Measurements from ENCODE around the gene FSCN2. TPM values are rescaled to one million over a fixed set of nuclear protein-coding genes. Genes with fewer than 3 reads are reported as not detected.

FSCN2 gene
- total RNA-seq, 2 experiments from 2014 or later = 1.6 to 6.7 TPM

GRCh38 chr17:81508639-81509206 lies 19.5 kb upstream of the FSCN2 start:
- Histone ChIP-seq H3K9me3 (ENCODE audit: low read length) (no peaks in the 10 kb centered on the region), H3K4me3 (ENCODE audit: low read depth, low read length, poor library complexity, severe bottlenecking) (peak overlapping the region; percentile 90), H4K20me1 (ENCODE audit: insufficient read depth, low read length) (peaks cover 34% of the 10 kb centered on the region)

GRCh38 chr17:81509207-81509971 lies 18.8 kb upstream of the FSCN2 start:
- H2AFZ ChIP-seq (ENCODE audit: low read length) = no peak overlapping the region
- peak; percentile 44 for DNase-seq (ENCODE audit: low spot score)
- no TSS peak for BruUV-seq (replicated peaks)
- intact Hi-C loops (cut with micrococcal nuclease; ENCODE audit: unreplicated experiment) = no loop called here
- peaks cover 30% of the 10 kb centered on the region for H3K4me1 ChIP-seq (ENCODE audit: insufficient read depth, low read length, poor library complexity, severe bottlenecking)
- no peak overlapping the region for H3K27ac ChIP-seq (ENCODE audit: low read depth, low read length, poor library complexity, severe bottlenecking)
- peaks cover 34% of the 10 kb centered on the region for H4K20me1 ChIP-seq (ENCODE audit: insufficient read depth, low read length)
- H3K9me2 ChIP-seq (ENCODE audit: insufficient read depth, low read length) = no peaks in the 10 kb centered on the region
- H3K79me2 ChIP-seq (ENCODE audit: insufficient read depth, low read depth, low read length) = peaks cover 33% of the 10 kb centered on the region
- ChIA-PET CTCF (ENCODE audit: unreplicated experiment) (no interaction called here), POLR2A (interaction anchor here (1.4 to 1.7 kb wide), 2 partner anchors 9 to 19 kb away, joined by 5 to 7 read pairs; no protein-coding TSS in a partner anchor)
- peak overlapping the region; percentile 90 for H3K4me3 ChIP-seq (ENCODE audit: low read depth, low read length, poor library complexity, severe bottlenecking)
- peak overlapping the region; percentile 97 for H3K4me2 ChIP-seq (ENCODE audit: low read length)
- H3K9me3 ChIP-seq (ENCODE audit: low read length) = no peaks in the 10 kb centered on the region
- no peak for TF ChIP-seq EZH2phosphoT487 (IDR thresholded peaks at IDR 0.05; ENCODE audit: borderline replicate concordance, low read depth, low read length)
- TF ChIP-seq CTCF (conservative IDR thresholded peaks at IDR 0.05; ENCODE audit: low read length) = no peak
- peaks cover 42% of the 10 kb centered on the region for H3K36me3 ChIP-seq (ENCODE audit: insufficient read depth, low read length)

More at GRCh38 chr17:81508639-81509206, 19.5 kb upstream of the FSCN2 start:
- peak overlapping the region; percentile 97 for H3K4me2 ChIP-seq (ENCODE audit: low read length)
- H3K9me2 ChIP-seq (ENCODE audit: insufficient read depth, low read length) = no peaks in the 10 kb centered on the region
- ChIA-PET POLR2A (interaction anchor here (1.4 to 1.7 kb wide), 2 partner anchors 9 to 19 kb away, joined by 5 to 7 read pairs; no protein-coding TSS in a partner anchor), CTCF (ENCODE audit: unreplicated experiment) (no interaction called here)
- H3K4me1 ChIP-seq (ENCODE audit: insufficient read depth, low read length, poor library complexity, severe bottlenecking) = peaks cover 23% of the 10 kb centered on the region
- H3K36me3 ChIP-seq (ENCODE audit: insufficient read depth, low read length) = peaks cover 42% of the 10 kb centered on the region
- intact Hi-C loops (cut with micrococcal nuclease; ENCODE audit: unreplicated experiment) = no loop called here
- no peak overlapping the region for H3K27ac ChIP-seq (ENCODE audit: low read depth, low read length, poor library complexity, severe bottlenecking)
- TF ChIP-seq CTCF (conservative IDR thresholded peaks at IDR 0.05; ENCODE audit: low read length) = no peak
- no peak for TF ChIP-seq EZH2phosphoT487 (IDR thresholded peaks at IDR 0.05; ENCODE audit: borderline replicate concordance, low read depth, low read length)
- peak; percentile 30 for DNase-seq (ENCODE audit: low spot score)
- no peak overlapping the region for H2AFZ ChIP-seq (ENCODE audit: low read length)
- no TSS peak for BruUV-seq (replicated peaks)
- H3K79me2 ChIP-seq (ENCODE audit: insufficient read depth, low read depth, low read length) = peaks cover 33% of the 10 kb centered on the region

Measured in OCI-LY7 (cell line).